Measurements from ENCODE around the gene CFAP210.
"Not testable (repeated sequence)": the region's sequence is repeated elsewhere in the genome, so short reads cannot be mapped to it uniquely, and the experiment has no call there.

The CFAP210 gene

GRCh38 chr2:169712791-169713227 lies 18.6 kb upstream of the CFAP210 start:
- no peak for DNase-seq

GRCh38 chr2:169711751-169712509 lies 17.7 kb upstream of the CFAP210 start:
- DNase-seq = no peak

- DNase-seq = no peak
These were observed 15.8 kb upstream of the CFAP210 start for GRCh38 chr2:169709981-169710380.

GRCh38 chr2:169709331-169709730 lies 15.1 kb upstream of the CFAP210 start:
- DNase-seq = no peak

GRCh38 chr2:169707626-169708025 lies 13.4 kb upstream of the CFAP210 start:
- DNase-seq = no peak

- peak; percentile 68 for DNase-seq
These were observed 11.7 kb upstream of the CFAP210 start for GRCh38 chr2:169705927-169706326.

GRCh38 chr2:169704160-169704708 lies 10.0 kb upstream of the CFAP210 start:
- no peak for DNase-seq

- no peak for DNase-seq
These were observed 8.8 kb upstream of the CFAP210 start for GRCh38 chr2:169702996-169703395.

GRCh38 chr2:169699173-169699572 lies 5.0 kb upstream of the CFAP210 start:
- DNase-seq = not testable (repeated sequence)

GRCh38 chr2:169696381-169696780 lies 2.2 kb upstream of the CFAP210 start:
- no peak for DNase-seq

- no peak for DNase-seq
These were observed 672 bp upstream of the CFAP210 start for GRCh38 chr2:169694894-169695260.

GRCh38 chr2:169693360-169693759 lies 845 bp downstream of the CFAP210 start:
- DNase-seq = no peak

- no peak for DNase-seq
These were observed 1.5 kb downstream of the CFAP210 start for GRCh38 chr2:169692718-169693117.

GRCh38 chr2:169690958-169691357 lies 3.2 kb downstream of the CFAP210 start:
- DNase-seq = no peak

GRCh38 chr2:169687943-169688342 lies 6.3 kb downstream of the CFAP210 start:
- not testable (repeated sequence) for DNase-seq

- not testable (repeated sequence) for DNase-seq
These were observed 7.4 kb downstream of the CFAP210 start for GRCh38 chr2:169686825-169687224.

- not testable (repeated sequence) for DNase-seq
These were observed 9.5 kb downstream of the CFAP210 start for GRCh38 chr2:169684712-169685111.

GRCh38 chr2:169684135-169684565 lies 10.1 kb downstream of the CFAP210 start:
- no peak for DNase-seq

- DNase-seq = no peak
These were observed 10.6 kb downstream of the CFAP210 start for GRCh38 chr2:169683425-169684134.

GRCh38 chr2:169683054-169683424 lies 11.2 kb downstream of the CFAP210 start:
- DNase-seq = no peak

GRCh38 chr2:169676850-169677249 lies 17.4 kb downstream of the CFAP210 start:
- no peak for DNase-seq

- DNase-seq = no peak
These were observed 17.8 kb downstream of the CFAP210 start for GRCh38 chr2:169676357-169676756.

- DNase-seq = no peak
These were observed 20.3 kb downstream of the CFAP210 start for GRCh38 chr2:169673921-169674320.

GRCh38 chr2:169673106-169673505 lies 21.1 kb downstream of the CFAP210 start:
- DNase-seq = no peak

All from fibroblast of skin of abdomen (primary cell).